Esophagus muscularis mucosa (tissue), 4 donors: ENCODE data around the gene GRIK3.
"Not testable (repeated sequence)": the region's sequence is repeated elsewhere in the genome, so short reads cannot be mapped to it uniquely, and the experiment has no call there.

ENCODE experiments used
- EP300 ChIP-seq: sonication (generic); formaldehyde crosslinking; IDR thresholded peaks from one replicate; pipeline ENCODE4 v1.6.1; 2017; ENCODE audit warnings: antibody characterized with exemption
- POLR2A ChIP-seq: fragments of 450-650 bp; IDR thresholded peaks from one replicate; pipeline ENCODE4 v1.6.1; 2017; ENCODE audit warnings: antibody characterized with exemption, moderate library complexity, mild to moderate bottlenecking, low read depth
- TF ChIP-seq, protein P1 (sequence below), 3 experiments: fragments of 200-600 bp in 2 of 3; fragments of 450-650 bp in 1 of 3; sonication (generic) in 2 of 3; IDR thresholded peaks; one replicate each; pipeline ENCODE4 v1.5.1; 2017 to 2019; ENCODE audit warnings: antibody characterized with exemption in 3 of 3, mild to moderate bottlenecking in 2 of 3, moderate library complexity in 1 of 3

- TF ChIP-seq, protein P1, sequence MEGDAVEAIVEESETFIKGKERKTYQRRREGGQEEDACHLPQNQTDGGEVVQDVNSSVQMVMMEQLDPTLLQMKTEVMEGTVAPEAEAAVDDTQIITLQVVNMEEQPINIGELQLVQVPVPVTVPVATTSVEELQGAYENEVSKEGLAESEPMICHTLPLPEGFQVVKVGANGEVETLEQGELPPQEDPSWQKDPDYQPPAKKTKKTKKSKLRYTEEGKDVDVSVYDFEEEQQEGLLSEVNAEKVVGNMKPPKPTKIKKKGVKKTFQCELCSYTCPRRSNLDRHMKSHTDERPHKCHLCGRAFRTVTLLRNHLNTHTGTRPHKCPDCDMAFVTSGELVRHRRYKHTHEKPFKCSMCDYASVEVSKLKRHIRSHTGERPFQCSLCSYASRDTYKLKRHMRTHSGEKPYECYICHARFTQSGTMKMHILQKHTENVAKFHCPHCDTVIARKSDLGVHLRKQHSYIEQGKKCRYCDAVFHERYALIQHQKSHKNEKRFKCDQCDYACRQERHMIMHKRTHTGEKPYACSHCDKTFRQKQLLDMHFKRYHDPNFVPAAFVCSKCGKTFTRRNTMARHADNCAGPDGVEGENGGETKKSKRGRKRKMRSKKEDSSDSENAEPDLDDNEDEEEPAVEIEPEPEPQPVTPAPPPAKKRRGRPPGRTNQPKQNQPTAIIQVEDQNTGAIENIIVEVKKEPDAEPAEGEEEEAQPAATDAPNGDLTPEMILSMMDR (IDR thresholded peaks at IDR 0.05): not testable (repeated sequence)
- not testable (repeated sequence) for TF ChIP-seq POLR2A, EP300
Observed at GRCh38 chr1:36897813-36898212, 136.5 kb downstream of the GRIK3 start.
